Keratinocyte (primary cell): ENCODE results near the gene CASKIN2.

Experiments
- EZH2 ChIP-seq: IDR thresholded peaks from one replicate; pipeline ENCODE4 v1.6.1; 2012; ENCODE audit warnings: inconsistent platforms, mild to moderate bottlenecking, low read length, moderate library complexity
- TF ChIP-seq, protein P1 (sequence below), 3 experiments: IDR thresholded peaks in 1 of 3; conservative IDR thresholded peaks in 1 of 3; optimal IDR thresholded peaks in 1 of 3; 2 replicates in 2 of 3; 3 replicates in 1 of 3; pipeline versions ENCODE3 to v1.5.1; 2011; ENCODE audit warnings: low read length in 3 of 3, mild to moderate bottlenecking in 3 of 3, moderate library complexity in 2 of 3, control low read depth in 1 of 3, inconsistent platforms in 1 of 3; ENCODE audit not compliant: insufficient read depth in 2 of 3; ENCODE audit errors: extremely low read depth in 1 of 3

DNA sequence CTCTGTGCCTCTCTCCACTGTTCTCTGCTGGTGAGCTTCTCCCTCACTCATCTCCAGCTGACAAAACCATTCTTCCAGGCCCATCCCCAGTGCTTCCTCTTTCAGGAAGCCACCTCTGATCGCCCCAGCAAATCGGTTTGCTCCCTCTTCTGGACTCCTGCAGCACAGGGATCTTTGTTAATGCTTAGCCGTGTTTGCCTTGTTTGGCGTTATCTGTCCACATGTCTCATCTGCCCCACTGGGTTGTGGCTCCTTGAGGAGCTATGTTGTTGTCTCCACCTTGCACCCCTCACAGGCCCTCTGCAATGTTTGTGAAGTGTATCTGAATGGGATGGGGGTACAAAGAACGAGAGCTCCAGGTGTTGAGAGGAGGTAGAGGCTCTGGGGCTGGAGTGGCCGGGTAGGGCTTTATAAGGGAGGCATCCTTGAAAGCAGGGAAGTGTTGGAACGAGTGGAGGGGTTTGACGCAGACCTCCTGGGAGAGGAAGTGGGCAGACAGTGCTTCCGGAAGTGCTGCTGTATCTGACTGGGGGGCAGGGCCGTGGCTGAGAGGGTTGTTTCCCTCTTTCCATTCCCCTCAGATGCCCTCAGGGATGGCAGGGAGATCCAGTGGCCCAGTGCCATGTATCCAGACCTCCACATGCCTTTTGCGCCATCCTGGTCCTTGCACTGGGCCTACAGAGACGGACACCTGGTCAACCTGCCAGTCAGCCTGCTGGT is 27.8 kb downstream of the CASKIN2 start:
- TF ChIP-seq, protein P1, sequence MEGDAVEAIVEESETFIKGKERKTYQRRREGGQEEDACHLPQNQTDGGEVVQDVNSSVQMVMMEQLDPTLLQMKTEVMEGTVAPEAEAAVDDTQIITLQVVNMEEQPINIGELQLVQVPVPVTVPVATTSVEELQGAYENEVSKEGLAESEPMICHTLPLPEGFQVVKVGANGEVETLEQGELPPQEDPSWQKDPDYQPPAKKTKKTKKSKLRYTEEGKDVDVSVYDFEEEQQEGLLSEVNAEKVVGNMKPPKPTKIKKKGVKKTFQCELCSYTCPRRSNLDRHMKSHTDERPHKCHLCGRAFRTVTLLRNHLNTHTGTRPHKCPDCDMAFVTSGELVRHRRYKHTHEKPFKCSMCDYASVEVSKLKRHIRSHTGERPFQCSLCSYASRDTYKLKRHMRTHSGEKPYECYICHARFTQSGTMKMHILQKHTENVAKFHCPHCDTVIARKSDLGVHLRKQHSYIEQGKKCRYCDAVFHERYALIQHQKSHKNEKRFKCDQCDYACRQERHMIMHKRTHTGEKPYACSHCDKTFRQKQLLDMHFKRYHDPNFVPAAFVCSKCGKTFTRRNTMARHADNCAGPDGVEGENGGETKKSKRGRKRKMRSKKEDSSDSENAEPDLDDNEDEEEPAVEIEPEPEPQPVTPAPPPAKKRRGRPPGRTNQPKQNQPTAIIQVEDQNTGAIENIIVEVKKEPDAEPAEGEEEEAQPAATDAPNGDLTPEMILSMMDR (optimal IDR thresholded peaks at IDR 0.05 in 1 of 3, IDR thresholded peaks at IDR 0.05 in 1 of 3, conservative IDR thresholded peaks at IDR 0.05 in 1 of 3; ENCODE audit: extremely low read depth in 1 of 3, insufficient read depth in 2 of 3, low read length in 3 of 3): no peak
- TF ChIP-seq EZH2: no peak
